HepG2 (cell line): Measurements from ENCODE around the gene PCDHB7.
"Not testable (repeated sequence)": the region's sequence is repeated elsewhere in the genome, so short reads cannot be mapped to it uniquely, and the experiment has no call there.

Experiments used
- IKZF1 ChIP-seq: fragments of 450-650 bp; IDR thresholded peaks from 2 replicates; pipeline ENCODE4 v1.7.1; 2016
- KAT2B ChIP-seq: fragments of 150-350 bp; IDR thresholded peaks from 2 replicates; pipeline ENCODE4 v1.6.1; 2014; ENCODE audit warnings: low read depth, low read length, borderline replicate concordance
- SMAD1 ChIP-seq: sonication (generic); formaldehyde crosslinking; IDR thresholded peaks from 2 replicates; pipeline ENCODE4 v1.4.0; 2020; ENCODE audit warnings: missing genetic modification reagents, low read depth, mild to moderate bottlenecking, borderline replicate concordance
- ZNF253 ChIP-seq: sonication (generic); formaldehyde crosslinking; IDR thresholded peaks from 2 replicates; pipeline ENCODE4 v1.8.0; 2022; ENCODE audit warnings: mild to moderate bottlenecking, missing genetic modification reagents, borderline replicate concordance
- ZNF660 ChIP-seq: sonication (generic); formaldehyde crosslinking; IDR thresholded peaks from 2 replicates; pipeline ENCODE4 v1.5.1; 2020; ENCODE audit warnings: mild to moderate bottlenecking, low read depth, missing genetic modification reagents, borderline replicate concordance
- TF ChIP-seq, protein P1 (sequence below): sonication (generic); formaldehyde crosslinking; conservative IDR thresholded peaks from 2 replicates; pipeline ENCODE4 v1.8.0; 2022; ENCODE audit warnings: low read depth, missing genetic modification reagents
- TF ChIP-seq, protein P2 (sequence below): fragments of 450-650 bp; IDR thresholded peaks from 2 replicates; pipeline ENCODE4 v1.6.1; 2017

DNA sequence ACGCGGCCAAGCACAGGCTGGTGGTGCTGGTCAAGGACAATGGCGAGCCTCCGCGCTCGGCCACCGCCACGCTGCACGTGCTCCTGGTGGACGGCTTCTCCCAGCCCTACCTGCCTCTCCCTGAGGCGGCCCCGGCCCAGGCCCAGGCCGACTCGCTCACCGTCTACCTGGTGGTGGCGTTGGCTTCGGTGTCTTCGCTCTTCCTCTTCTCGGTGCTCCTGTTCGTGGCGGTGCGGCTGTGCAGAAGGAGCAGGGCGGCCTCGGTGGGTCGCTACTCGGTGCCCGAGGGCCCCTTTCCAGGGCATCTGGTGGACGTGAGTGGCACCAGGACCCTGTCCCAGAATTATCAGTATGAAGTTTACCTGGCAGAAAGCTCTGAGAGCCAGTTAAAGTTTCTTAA is 14.5 kb upstream of the PCDHB7 start:
- TF ChIP-seq IKZF1; ZNF253 (CRISPR knock-in tag); SMAD1 (CRISPR knock-in tag); KAT2B; ZNF660 (CRISPR knock-in tag): not testable (repeated sequence)
- TF ChIP-seq, protein P1, sequence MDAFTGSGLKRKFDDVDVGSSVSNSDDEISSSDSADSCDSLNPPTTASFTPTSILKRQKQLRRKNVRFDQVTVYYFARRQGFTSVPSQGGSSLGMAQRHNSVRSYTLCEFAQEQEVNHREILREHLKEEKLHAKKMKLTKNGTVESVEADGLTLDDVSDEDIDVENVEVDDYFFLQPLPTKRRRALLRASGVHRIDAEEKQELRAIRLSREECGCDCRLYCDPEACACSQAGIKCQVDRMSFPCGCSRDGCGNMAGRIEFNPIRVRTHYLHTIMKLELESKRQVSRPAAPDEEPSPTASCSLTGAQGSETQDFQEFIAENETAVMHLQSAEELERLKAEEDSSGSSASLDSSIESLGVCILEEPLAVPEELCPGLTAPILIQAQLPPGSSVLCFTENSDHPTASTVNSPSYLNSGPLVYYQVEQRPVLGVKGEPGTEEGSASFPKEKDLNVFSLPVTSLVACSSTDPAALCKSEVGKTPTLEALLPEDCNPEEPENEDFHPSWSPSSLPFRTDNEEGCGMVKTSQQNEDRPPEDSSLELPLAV, result not testable (repeated sequence)
- TF ChIP-seq, protein P2, sequence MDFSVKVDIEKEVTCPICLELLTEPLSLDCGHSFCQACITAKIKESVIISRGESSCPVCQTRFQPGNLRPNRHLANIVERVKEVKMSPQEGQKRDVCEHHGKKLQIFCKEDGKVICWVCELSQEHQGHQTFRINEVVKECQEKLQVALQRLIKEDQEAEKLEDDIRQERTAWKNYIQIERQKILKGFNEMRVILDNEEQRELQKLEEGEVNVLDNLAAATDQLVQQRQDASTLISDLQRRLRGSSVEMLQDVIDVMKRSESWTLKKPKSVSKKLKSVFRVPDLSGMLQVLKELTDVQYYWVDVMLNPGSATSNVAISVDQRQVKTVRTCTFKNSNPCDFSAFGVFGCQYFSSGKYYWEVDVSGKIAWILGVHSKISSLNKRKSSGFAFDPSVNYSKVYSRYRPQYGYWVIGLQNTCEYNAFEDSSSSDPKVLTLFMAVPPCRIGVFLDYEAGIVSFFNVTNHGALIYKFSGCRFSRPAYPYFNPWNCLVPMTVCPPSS, result not testable (repeated sequence)
